HG02623 (cell line): ENCODE data around the gene KIF2C.
A peak's percentile ranks its signal among the peaks of the same experiment; 100 is the strongest.

ENCODE experiments used
- ATAC-seq: cut with Tn5 transposase; IDR thresholded peaks from one replicate; pipeline ENCODE4 v1.9.1; 2021; ENCODE audit warnings: moderate library complexity; ENCODE audit not compliant: unreplicated experiment

KIF2C gene

GRCh38 chr1:44775078-44775929 is 35.7 kb downstream of the KIF2C start, which contains the start of gene RPS8:
Gene RPS8 (plus strand): TSS chr1:44775540. CDS start chr1:44775597, 57 bp downstream.
- peak; percentile 67 for ATAC-seq

GRCh38 chr1:44775930-44776729 is 36.5 kb downstream of the KIF2C start:
- ATAC-seq, result peak; percentile 15

DNA sequence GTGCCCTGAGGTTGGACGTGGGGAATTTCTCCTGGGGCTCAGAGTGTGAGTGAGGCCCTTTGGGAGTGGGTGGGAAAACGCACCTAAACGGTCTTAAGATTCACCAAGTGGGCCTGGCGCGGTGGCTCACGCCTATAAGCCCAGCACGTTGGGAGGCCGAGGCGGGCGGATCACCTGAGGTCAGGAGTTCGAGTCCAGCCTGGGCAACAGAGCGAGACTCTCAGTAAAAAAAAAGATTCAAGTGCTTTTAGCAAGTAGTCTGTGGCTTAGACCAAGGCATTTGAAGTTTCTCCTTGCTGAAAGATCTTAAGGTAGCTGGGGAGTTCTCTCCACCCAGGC is 37.1 kb downstream of the KIF2C start:
- no peak for ATAC-seq

- ATAC-seq, result no peak
These were observed 37.9 kb downstream of the KIF2C start for GRCh38 chr1:44777547-44777946.

DNA sequence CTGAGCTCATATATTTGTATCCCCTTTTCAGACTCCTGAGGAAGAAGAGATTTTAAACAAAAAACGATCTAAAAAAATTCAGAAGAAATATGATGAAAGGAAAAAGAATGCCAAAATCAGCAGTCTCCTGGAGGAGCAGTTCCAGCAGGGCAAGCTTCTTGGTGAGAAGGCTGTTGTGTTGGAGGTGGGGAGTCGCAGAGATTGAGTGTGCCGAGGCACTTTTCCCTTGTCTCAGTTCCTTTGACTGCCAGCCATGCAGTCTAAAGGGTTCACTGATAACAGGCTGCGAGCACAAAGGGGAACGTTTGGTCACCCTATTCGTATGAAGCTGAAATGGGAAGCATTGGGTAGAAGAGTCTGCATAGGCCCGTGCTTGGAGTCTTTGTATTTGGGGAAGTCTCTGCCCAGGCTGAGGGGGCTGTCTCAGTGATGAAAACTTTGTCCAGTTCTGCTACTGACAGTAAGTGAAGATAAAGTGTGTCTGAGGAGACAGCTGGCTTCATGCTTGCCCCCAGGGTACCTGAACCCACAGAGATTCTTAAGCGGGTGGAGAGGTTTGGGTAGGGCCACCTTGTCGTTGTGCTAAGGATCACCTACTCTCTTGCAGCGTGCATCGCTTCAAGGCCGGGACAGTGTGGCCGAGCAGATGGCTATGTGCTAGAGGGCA is 38.5 kb downstream of the KIF2C start:
- ATAC-seq, result no peak

- ATAC-seq, result no peak
These were observed 39.3 kb downstream of the KIF2C start for GRCh38 chr1:44778705-44779576.

DNA sequence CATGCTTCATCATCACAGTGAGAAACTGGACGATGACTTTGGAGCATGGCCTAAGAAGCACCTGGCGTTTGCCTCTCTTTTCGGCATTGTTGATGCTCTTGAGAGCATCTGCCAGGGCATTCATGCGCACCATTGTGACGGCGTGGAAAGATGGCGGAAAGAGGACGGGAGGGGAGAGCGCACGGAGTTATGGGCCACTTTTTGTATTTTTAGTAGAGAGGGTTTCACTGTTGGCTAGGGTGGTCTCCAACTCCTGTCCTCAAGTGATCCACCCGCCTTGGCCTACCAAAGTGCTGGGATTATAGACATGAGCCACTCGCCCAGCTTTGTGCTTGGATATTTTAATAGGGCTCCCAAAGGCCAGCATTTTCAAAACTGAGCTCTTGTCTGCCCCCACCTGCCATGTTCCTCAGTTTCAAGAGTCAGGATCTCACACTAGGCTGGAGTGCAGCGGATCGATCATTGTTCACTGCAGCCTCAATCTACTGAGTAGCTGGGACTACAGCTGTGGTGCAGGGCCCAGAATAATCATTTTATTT is 41.0 kb downstream of the KIF2C start:
- no peak for ATAC-seq

- no peak for ATAC-seq
These were observed 44.1 kb downstream of the KIF2C start for GRCh38 chr1:44783697-44784093.

DNA sequence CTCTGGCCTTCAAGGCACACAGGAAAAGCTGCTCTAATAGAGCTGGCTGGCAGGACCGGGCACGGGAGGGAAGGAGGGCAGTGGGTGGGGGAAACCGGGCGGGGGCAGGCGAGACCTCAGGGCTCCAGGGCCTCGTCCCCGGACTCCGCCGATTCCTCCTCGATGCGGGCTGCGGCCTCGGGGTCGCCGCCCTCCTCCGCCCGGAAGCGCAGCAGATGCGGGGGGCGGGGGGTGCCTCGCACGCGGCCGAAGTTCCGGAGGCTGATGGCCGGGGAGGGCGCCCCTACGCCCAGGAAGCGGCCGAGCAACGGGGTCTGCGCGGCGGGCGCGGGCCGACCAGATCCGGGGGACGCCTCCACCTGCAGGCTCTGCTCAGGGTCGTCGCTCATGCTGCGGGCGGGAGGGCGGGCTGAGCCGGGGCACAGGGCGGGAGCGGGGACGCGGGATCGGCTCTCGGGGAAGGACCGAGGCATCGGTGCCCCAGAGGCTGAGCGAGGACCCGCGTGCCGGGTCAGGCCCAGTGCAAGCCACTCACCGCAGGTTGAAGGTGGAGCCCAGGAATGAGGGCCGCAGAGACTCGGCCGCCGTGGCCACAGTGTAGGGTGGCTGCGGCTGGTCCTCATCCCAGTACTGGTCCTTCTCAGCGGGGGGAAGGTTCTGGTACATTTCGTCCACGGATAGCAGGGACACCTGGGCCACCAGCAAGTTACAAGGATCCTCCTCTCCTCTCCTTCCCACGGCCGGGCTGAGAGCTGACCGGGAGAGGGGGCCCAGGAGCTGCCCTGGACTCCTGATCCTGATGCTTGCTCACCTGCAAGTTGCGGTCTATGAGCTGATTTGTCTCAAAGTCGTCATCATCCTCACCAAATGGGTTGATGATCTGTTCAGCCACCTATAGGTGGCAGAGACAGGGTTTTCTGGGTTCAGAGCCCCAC is 44.7 kb downstream of the KIF2C start:
- no peak for ATAC-seq

DNA sequence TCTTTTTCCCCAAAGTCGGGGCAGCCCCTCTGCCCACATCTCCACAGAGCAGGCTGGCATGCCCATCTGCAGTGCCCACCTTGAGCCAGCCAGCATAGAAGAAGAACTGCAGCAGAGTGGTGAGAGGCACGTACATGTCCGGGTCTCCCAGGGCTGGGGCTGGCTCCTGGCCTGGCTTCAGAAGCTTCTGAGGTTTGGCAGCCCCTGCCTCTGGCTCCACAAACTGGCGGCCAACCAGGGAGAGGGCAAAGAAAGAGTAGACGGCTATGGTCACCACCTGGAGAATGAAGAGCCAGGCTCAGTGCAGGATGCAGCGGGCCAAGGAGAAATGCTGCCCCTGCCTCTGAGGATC is 45.4 kb downstream of the KIF2C start:
- ATAC-seq, result no peak

GRCh38 chr1:44785501-44786137 is 46.0 kb downstream of the KIF2C start:
- no peak for ATAC-seq

- no peak for ATAC-seq
These were observed 46.7 kb downstream of the KIF2C start for GRCh38 chr1:44786138-44786840.

DNA sequence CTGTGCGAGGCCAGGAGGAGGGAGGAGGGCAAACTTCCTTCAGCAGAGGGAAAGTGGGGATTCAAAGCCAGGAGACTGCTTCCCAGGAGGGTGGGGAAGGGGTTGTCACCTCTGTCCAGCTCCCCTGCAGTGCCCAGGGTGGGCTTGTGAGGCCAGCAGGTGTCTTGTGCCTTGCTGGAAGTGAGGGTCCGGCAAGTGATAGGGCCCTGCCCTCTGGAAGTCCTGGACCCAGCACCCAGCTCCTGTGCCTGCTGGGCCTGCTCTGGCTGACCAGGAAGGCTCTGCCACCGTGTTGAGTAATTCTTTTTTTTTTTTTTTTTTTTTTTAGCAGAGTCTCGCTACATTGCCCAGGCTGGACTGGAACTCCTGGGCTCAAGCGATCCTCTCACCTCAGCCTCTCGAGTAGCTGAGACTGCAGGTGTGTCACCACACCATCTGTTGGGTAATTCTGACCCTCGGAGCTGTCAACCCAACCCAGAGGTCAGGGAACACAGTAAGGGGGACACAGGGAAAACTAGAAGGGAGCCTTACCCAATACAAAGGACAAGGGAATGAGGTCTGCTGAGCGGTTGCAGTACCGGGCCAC is 47.3 kb downstream of the KIF2C start:
- ATAC-seq, result no peak

DNA sequence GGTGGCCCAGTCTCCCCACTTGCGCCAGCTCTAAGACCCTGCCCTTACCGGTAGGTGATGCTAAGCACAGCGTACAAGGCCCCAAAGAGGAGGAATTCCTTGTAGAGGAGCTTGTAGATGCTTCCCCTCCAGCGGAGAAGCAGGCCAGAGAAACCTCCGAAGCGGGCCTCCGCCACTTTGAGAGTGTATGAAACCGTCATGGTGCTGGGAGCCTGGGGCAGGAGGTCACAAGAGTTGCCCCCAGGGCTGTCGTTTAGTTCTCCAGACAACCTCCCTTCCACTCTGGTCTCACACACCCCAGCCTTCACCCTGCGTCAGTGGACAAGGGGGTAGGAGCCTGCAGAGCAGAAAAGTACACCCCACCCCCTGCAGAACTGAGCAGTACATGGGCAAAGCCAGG is 47.9 kb downstream of the KIF2C start:
- ATAC-seq, result no peak

GRCh38 chr1:44788120-44788860 is 48.7 kb downstream of the KIF2C start, which contains the start of gene BEST4:
Gene BEST4 (minus strand): TSS chr1:44788170. CDS start chr1:44787705, 465 bp downstream.
- ATAC-seq, result no peak

- no peak for ATAC-seq
These were observed 51.5 kb downstream of the KIF2C start for GRCh38 chr1:44790968-44791801.
